Naive thymus-derived CD4-positive, alpha-beta T cell (primary cell): ENCODE measurements around the gene GIGYF1. TPM values are rescaled to one million over a fixed set of nuclear protein-coding genes. Genes with fewer than 3 reads are reported as not detected.

ENCODE experiments used
- polyA plus RNA-seq, 2 donors: library from polyadenylated mRNA; unstranded; fragments of 300-500 nt; fragmentation: Illumina TruSeq; gene quantifications; one replicate each; pipeline ENCODE4 v1.2.3, GENCODE V29; 2021
- total RNA-seq, 6 experiments: library from RNA in 5 of 6; stranded (reverse) in 5 of 6; gene quantifications; 1 replicate in 5 of 6; 2 replicates in 1 of 6; pipeline ENCODE4 v1.2.3 and lab custom pipeline; 2021 to 2026

Gene GIGYF1
- total and polyA plus RNA-seq, 7 experiments from 2014 or later: 1.4 to 125 (median 84.0) TPM

Other genes starting within 250 kb of the GIGYF1 start
- gene SPACDR, start 230.0 kb downstream of the GIGYF1 start, total RNA-seq: 1 to 10 TPM; 1.6 to 7.8 (median 2.2) TPM
- under 1 TPM in 1 of 2 donors, not detected in 1; 0.85 TPM for gene SPACDR, start 230.0 kb downstream of the GIGYF1 start, polyA plus RNA-seq
- 100 to 1,000 TPM in 4 of 5 experiments, 10 to 100 TPM in 1; 75.6 to 124 (median 115) TPM for gene TSC22D4, start 215.0 kb downstream of the GIGYF1 start, total RNA-seq
- gene TSC22D4, start 215.0 kb downstream of the GIGYF1 start, polyA plus RNA-seq: 10 to 100 TPM; 23.7 to 30.1 TPM
- under 1 TPM; 0.11 to 0.64 (median 0.44) TPM for gene NYAP1, start 210.3 kb downstream of the GIGYF1 start, total RNA-seq
- gene NYAP1, start 210.3 kb downstream of the GIGYF1 start, polyA plus RNA-seq: not detected
- 10 to 100 TPM; 15.8 to 42.4 (median 23.3) TPM for gene AGFG2, start 155.0 kb downstream of the GIGYF1 start, total RNA-seq
- gene AGFG2, start 155.0 kb downstream of the GIGYF1 start, polyA plus RNA-seq: 1 to 10 TPM; 5.7 to 9.8 TPM
- gene SAP25, start 120.3 kb downstream of the GIGYF1 start, total RNA-seq: 100 to 1,000 TPM in 2 of 5 experiments, 10 to 100 TPM in 3; 29.1 to 174 (median 71.3) TPM
- under 1 TPM in 1 of 2 donors, not detected in 1; 0.48 TPM for gene SAP25, start 120.3 kb downstream of the GIGYF1 start, polyA plus RNA-seq
- gene LRCH4, start 108.1 kb downstream of the GIGYF1 start, total RNA-seq: 100 to 1,000 TPM; 199 to 504 (median 407) TPM
- 100 to 1,000 TPM; 143 to 199 TPM for gene LRCH4, start 108.1 kb downstream of the GIGYF1 start, polyA plus RNA-seq
- gene FBXO24, start 107.9 kb downstream of the GIGYF1 start, total RNA-seq: 1 to 10 TPM in 4 of 5 experiments, under 1 TPM in 1; 0.75 to 3.1 (median 1.7) TPM
- 1 to 10 TPM; 2.0 TPM for gene FBXO24, start 107.9 kb downstream of the GIGYF1 start, polyA plus RNA-seq
- gene PCOLCE, start 91.9 kb downstream of the GIGYF1 start, total RNA-seq: 10 to 100 TPM in 1 of 5 experiments, 1 to 10 TPM in 4; 9.1 to 11.7 (median 9.5) TPM
- gene PCOLCE, start 91.9 kb downstream of the GIGYF1 start, polyA plus RNA-seq: under 1 TPM in 1 of 2 donors, not detected in 1; 0.64 TPM
- gene MOSPD3, start 81.7 kb downstream of the GIGYF1 start, total RNA-seq: 10 to 100 TPM in 4 of 5 experiments, 1 to 10 TPM in 1; 8.8 to 54.9 (median 13.1) TPM
- 10 to 100 TPM; 20.4 to 20.6 TPM for gene MOSPD3, start 81.7 kb downstream of the GIGYF1 start, polyA plus RNA-seq
- 10 to 100 TPM in 1 of 5 experiments, 1 to 10 TPM in 4; 1.8 to 14.4 (median 4.0) TPM for gene TFR2, start 52.7 kb downstream of the GIGYF1 start, total RNA-seq
- 1 to 10 TPM in 1 of 2 donors, under 1 TPM in 1; 0.55 to 1.3 TPM for gene TFR2, start 52.7 kb downstream of the GIGYF1 start, polyA plus RNA-seq
- gene ACTL6B, start 37.8 kb downstream of the GIGYF1 start, total RNA-seq: not detected
- gene ACTL6B, start 37.8 kb downstream of the GIGYF1 start, polyA plus RNA-seq: not detected
- 100 to 1,000 TPM in 4 of 5 experiments, 10 to 100 TPM in 1; 98.2 to 215 (median 132) TPM for gene GNB2, start 20.5 kb downstream of the GIGYF1 start, total RNA-seq
- gene GNB2, start 20.5 kb downstream of the GIGYF1 start, polyA plus RNA-seq: 10 to 100 TPM; 35.8 to 53.2 TPM
- 10 to 100 TPM in 4 of 5 experiments, 1 to 10 TPM in 1; 8.9 to 38.2 (median 15.0) TPM for gene POP7, start 11.9 kb upstream of the GIGYF1 start, total RNA-seq
- 10 to 100 TPM; 37.3 to 56.4 TPM for gene POP7, start 11.9 kb upstream of the GIGYF1 start, polyA plus RNA-seq
- gene EPO, start 26.2 kb upstream of the GIGYF1 start, total RNA-seq: not detected
- not detected for gene EPO, start 26.2 kb upstream of the GIGYF1 start, polyA plus RNA-seq
- not detected for gene ZAN, start 39.3 kb upstream of the GIGYF1 start, total RNA-seq
- gene ZAN, start 39.3 kb upstream of the GIGYF1 start, polyA plus RNA-seq: not detected
- 10 to 100 TPM in 1 of 5 experiments, 1 to 10 TPM in 4; 1.9 to 13.2 (median 7.9) TPM for gene EPHB4, start 133.3 kb upstream of the GIGYF1 start, total RNA-seq
- under 1 TPM in 1 of 2 donors, not detected in 1; 0.23 TPM for gene EPHB4, start 133.3 kb upstream of the GIGYF1 start, polyA plus RNA-seq
- gene SLC12A9, start 158.5 kb upstream of the GIGYF1 start, total RNA-seq: 10 to 100 TPM; 50.4 to 78.6 (median 62.7) TPM
- gene SLC12A9, start 158.5 kb upstream of the GIGYF1 start, polyA plus RNA-seq: 1 to 10 TPM; 5.0 to 7.8 TPM
- gene TRIP6, start 173.1 kb upstream of the GIGYF1 start, total RNA-seq: 10 to 100 TPM in 4 of 5 experiments, 1 to 10 TPM in 1; 8.0 to 28.1 (median 10.4) TPM
- gene TRIP6, start 173.1 kb upstream of the GIGYF1 start, polyA plus RNA-seq: 1 to 10 TPM; 3.4 to 3.9 TPM
- gene SRRT, start 180.9 kb upstream of the GIGYF1 start, total RNA-seq: 100 to 1,000 TPM; 212 to 271 (median 261) TPM
- 10 to 100 TPM; 43.6 to 64.4 TPM for gene SRRT, start 180.9 kb upstream of the GIGYF1 start, polyA plus RNA-seq
- gene UFSP1, start 195.5 kb upstream of the GIGYF1 start, total RNA-seq: 10 to 100 TPM in 1 of 5 experiments, 1 to 10 TPM in 4; 2.1 to 11.1 (median 3.5) TPM
- 1 to 10 TPM in 1 of 2 donors, under 1 TPM in 1; 0.99 to 1.9 TPM for gene UFSP1, start 195.5 kb upstream of the GIGYF1 start, polyA plus RNA-seq
- under 1 TPM in 3 of 5 experiments, not detected in 2; 0.11 to 0.32 (median 0.22) TPM for gene ACHE, start 201.6 kb upstream of the GIGYF1 start, total RNA-seq
- not detected for gene ACHE, start 201.6 kb upstream of the GIGYF1 start, polyA plus RNA-seq